GM19025 (cell line): ENCODE results near the gene SCNN1G.
"Not testable (repeated sequence)": the region's sequence is repeated elsewhere in the genome, so short reads cannot be mapped to it uniquely, and the experiment has no call there.

Source experiments
- ATAC-seq: cut with Tn5 transposase; IDR thresholded peaks from one replicate; pipeline ENCODE4 v1.9.1; 2021; ENCODE audit warnings: mild to moderate bottlenecking, low read depth, moderate library complexity; ENCODE audit not compliant: unreplicated experiment

SCNN1G gene

DNA sequence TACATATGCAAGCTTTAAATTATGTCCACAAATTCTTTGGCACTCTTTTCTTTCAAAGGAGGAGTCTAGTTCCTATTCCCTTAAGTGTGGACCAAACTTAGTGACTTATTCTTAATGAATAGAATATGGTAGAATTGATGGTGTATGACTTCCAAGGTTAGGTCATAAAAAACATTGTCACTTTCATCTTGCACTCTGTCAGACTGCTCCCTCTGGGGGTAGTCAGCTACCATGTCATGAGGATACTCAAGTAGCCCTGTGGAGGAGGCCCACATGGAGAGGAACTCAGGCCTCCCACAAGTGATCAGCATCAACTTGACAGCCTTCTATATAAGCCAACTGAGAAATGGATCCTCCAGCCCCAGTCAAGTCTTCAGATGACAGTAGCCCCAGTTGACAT lies 61.6 kb downstream of the SCNN1G start:
- ATAC-seq, result no peak

DNA sequence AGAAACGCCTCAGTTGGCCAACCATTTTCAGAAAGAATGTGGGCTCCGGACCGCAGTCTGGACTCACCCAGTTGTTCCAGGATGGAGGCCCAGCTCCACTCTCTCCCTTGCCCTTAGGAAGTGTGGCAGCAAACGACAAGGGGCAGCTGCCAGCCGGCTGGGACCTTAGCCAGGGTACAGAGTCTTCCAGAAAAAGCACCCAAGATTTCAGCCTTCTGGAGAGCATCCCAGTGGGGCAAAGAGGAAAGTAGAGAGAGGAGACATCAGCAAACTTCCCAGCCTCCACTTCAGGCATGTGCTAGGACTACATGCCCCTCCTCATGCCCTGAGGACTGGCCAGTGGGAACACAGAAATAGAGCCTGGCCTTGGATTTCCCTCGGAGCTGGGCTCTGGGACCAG lies 62.7 kb downstream of the SCNN1G start:
- ATAC-seq, result no peak

DNA sequence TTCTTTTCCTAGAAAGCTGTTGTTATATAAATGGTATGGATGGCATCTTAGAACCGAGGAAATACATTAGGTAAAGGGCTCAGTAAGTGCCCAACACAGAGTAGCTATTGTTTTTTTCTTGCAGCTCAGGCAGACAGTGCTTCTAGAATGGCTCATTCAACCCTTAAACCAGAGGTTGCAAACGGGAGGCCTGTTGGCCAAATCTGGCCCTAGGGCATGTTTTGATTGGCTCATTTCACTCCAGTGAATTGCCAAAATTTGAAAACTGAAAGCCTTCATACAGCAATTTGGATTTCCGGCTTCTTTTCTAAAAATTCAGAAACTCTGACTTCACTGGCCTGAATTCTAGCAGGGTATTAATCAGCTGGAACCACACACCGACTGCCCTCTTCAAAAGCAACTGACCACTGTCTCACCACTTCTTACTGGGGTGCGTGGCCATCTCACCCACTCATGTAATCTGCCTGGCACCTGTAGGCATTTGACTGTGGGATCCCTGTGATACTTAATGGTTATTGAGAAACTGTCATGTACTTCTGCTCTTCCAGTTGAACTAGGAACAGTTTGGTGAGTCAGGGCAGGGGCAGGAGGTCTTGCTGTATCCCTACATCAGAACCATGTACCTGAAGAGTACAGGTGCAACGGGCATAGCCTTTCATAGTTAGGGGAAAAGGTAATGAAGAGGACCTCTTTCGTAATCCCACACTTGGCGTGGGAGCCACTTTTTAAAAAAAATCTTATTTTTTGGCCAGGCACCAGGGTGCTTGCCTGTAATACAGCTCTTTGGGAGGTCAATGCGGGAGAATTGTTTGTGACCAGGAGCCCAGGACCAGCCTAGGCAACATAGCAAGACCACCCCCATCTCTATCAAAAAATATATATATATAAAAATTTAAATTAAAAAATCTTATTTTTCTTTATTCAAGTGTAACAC lies 66.0 kb downstream of the SCNN1G start:
- ATAC-seq, result no peak

DNA sequence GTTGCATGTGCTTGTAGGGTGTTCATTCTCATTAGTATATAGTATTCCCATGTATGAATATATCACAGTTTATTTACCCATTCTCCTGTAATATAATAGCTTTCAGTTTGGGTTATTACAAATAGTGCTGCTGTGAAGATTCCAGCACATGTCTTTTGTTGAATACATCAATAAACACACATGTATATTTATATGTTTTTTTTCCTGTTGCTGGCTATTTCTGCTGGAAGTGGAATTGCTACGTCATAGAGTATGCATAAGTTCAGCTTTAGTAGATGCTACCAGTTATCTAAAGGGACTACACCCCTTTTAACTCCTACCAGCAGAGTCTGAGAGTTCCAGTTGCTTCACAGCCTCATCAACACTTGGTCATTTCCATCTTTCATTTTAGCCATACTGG lies 67.3 kb downstream of the SCNN1G start:
- no peak for ATAC-seq

DNA sequence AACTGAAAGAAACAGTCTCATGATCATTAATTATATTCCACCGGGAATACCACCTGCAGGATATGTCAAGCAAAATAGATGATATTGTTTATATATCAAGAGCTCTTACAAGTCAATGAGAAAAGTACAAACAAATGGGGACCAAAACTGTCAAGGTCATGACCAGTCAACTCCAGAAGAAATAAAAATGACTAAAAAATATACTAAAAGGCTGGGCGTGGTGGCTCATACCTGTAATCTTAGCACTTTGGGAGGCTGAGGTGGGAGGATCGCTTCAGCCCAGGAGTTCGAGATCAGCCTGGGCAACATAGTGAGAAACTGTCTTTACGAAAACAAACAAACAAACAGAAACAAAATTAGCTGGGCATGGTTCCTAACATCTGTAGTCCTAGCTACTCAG lies 69.8 kb downstream of the SCNN1G start:
- no peak for ATAC-seq

DNA sequence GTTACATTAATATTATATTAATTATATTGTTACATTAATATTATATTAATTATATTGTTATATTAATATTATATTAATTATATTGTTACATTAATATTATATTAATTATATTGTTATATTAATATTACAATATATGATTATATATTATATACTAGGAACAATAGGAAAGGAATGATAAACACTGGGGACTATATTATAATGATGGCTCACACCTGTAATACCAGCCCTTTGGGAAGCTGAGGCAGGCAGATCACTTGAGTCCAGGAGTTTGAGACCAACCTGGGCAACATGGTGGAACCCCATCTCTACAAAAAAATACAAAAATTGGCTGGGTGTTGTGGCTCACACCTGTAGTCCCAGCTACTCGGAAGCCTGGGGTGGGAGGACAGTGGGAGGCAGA lies 71.1 kb downstream of the SCNN1G start:
- not testable (repeated sequence) for ATAC-seq

DNA sequence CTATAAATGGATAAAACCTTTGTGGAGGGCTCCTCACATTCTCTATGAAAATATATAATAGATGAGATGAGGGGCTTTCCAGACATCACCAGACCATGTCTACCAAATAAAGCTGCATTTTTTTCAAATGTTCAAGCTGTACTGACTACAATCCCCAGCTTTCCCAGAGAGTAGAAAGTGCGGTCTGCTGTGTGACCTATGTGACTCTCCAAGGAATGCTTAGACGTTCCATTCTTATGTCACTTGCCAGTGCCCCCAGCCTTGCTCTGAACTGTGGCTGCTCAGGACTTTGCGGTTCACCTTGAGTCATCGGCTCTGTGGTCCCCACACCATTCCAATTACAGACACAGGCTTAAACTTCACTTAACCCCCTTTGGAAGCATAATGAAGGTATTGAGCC lies 71.8 kb downstream of the SCNN1G start:
- no peak for ATAC-seq

DNA sequence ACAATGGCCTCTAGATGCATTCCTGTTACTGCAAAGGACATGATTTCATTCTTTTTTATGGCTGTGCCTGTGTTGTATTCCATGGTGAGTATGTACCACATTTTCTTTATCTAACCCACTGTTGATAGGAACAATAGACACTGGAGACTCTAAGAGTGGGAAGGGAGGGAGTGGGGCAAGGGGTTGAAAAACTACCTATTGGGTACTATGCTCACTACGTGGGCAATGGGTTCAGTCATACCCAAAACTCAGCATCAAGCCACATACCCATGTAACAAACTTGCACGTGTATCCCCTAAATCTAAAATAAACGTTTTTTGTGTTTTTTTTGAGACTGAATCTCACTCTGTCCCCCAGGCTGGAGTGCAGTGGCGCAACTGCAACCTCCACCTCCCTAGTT lies 72.5 kb downstream of the SCNN1G start:
- no peak for ATAC-seq

DNA sequence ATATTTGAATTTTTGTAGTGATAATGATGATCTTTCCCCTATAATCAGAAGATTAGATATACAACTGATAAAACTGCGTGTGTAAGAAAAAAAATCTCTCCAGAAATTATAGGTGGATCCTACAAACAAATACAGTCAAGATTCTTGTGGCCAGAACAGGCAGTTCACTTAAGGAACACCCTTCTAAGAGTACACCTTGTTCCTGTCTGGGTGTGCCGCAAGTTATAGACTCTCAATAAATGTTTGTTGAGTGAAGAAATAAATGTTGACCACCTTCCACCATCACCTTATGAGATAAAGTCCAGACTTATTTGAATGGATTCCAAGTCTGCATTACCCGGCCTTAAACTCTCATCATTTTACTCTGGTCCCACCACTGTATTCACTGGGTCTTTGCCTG lies 73.9 kb downstream of the SCNN1G start:
- no peak for ATAC-seq

DNA sequence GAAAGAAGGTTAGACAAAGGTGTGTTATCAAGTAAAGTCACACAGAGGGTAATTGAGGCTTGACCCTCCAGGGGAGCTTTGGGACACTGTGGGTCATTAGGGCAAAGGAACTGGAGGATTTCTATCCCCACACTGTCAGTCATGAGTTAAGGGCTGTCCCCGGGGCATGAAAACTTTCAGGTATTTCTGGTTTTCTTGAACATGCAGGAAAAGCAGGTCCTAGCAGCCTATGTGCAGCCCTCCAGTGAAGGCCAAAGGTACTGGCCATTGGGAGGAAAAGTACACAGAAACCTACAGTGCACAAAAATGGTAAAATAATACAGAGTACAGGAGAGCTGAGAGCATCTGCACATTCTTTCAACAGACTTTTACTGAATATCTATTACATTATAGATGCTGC lies 75.1 kb downstream of the SCNN1G start:
- no peak for ATAC-seq

DNA sequence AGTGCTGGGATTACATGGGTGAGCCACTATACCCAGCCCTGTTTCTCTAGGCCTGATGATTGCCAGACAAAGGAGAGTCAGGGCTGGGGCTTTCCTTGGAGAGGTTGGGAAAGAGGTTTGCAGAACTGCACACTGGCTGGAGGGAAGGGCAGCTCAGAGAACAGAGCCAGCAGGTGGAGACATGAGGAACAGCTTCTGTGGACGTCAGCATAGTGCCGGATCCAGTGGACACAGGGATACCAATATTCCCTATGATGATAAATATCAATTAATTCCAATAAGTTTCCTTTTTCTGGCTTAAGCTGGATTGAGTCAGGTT lies 76.3 kb downstream of the SCNN1G start:
- no peak for ATAC-seq
